ENCODE results near the gene TENT4A.

Gene TENT4A

DNA sequence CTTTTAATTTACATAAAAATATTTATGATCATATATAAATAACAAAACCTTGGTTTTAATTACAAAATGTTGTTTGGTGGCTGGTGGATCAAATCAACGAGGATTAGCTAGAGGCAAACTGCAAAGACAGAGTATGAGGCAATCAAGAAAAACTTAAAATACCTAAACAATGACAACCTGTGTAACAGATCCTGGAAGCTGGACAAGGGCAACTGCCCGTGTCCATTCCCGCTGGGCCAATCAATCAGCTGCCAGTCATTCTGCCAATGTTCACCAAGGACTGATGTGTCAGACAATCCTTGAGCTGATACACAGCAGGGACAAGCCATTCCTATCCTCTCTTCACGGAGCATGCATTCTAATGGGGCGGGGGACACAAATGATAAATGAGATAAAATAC lies 3.2 kb upstream of the TENT4A start (continued):
- TF ChIP-seq, protein P1, sequence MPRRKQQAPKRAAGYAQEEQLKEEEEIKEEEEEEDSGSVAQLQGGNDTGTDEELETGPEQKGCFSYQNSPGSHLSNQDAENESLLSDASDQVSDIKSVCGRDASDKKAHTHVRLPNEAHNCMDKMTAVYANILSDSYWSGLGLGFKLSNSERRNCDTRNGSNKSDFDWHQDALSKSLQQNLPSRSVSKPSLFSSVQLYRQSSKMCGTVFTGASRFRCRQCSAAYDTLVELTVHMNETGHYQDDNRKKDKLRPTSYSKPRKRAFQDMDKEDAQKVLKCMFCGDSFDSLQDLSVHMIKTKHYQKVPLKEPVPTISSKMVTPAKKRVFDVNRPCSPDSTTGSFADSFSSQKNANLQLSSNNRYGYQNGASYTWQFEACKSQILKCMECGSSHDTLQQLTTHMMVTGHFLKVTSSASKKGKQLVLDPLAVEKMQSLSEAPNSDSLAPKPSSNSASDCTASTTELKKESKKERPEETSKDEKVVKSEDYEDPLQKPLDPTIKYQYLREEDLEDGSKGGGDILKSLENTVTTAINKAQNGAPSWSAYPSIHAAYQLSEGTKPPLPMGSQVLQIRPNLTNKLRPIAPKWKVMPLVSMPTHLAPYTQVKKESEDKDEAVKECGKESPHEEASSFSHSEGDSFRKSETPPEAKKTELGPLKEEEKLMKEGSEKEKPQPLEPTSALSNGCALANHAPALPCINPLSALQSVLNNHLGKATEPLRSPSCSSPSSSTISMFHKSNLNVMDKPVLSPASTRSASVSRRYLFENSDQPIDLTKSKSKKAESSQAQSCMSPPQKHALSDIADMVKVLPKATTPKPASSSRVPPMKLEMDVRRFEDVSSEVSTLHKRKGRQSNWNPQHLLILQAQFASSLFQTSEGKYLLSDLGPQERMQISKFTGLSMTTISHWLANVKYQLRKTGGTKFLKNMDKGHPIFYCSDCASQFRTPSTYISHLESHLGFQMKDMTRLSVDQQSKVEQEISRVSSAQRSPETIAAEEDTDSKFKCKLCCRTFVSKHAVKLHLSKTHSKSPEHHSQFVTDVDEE (CRISPR knock-in tag; IDR thresholded peaks at IDR 0.05) = no peak
- TF ChIP-seq GLIS3 (CRISPR knock-in tag; IDR thresholded peaks at IDR 0.05) = no peak
- no peak for TF ChIP-seq TCF4 (CRISPR knock-in tag; IDR thresholded peaks at IDR 0.05; ENCODE audit: borderline replicate concordance)
- no peak for TF ChIP-seq ESRRG (CRISPR knock-in tag; IDR thresholded peaks at IDR 0.05)
- no peak for TF ChIP-seq ZNF565 (CRISPR knock-in tag; conservative IDR thresholded peaks at IDR 0.05; ENCODE audit: low read depth)
- TF ChIP-seq ZC3H10 (CRISPR knock-in tag; IDR thresholded peaks at IDR 0.05) = no peak
- TF ChIP-seq BACH2 (CRISPR knock-in tag; IDR thresholded peaks at IDR 0.05; ENCODE audit: borderline replicate concordance) = no peak

DNA sequence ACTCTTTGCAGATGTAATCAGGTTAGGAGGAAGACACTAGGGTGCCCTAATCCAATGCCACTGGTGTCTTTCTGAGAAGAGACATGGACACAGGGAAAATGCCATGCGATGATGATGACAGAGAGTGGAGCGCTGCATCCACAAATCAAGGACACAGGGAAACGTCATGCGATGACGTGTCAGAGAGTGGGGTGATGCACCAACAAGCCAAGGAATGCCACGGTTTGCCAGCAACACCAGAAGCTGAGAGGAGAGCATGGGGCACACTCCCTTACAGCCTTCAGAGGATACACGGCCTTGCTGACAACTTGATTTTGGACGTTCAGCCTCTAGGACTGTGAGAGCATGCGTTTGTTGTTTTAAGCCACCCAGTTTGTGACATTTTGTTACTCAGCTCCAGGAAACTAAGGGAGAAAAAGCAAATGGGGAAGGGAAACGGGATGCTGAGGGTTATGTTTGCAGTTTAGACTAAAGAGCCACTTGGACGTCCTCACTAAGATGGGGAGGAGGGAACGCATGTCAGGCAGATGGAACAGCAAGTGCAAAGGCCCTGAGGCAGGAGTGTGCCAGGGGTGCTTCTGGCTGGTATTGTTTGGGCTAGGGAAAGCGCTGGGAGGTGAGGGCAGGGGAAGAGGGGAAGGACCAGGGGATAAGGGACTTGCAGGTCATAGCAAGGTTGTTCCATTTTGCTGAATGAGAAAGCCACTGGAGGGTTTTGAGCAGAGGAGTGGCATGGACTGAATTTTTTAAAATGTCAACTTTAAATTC lies 2.5 kb upstream of the TENT4A start:
- ATAC-seq = no peak
- TF ChIP-seq BACH2 (CRISPR knock-in tag; IDR thresholded peaks at IDR 0.05; ENCODE audit: borderline replicate concordance) (no peak), ZC3H10 (CRISPR knock-in tag; IDR thresholded peaks at IDR 0.05) (no peak), CSDC2 (CRISPR knock-in tag; IDR thresholded peaks at IDR 0.05) (no peak)
- TF ChIP-seq, protein P1 (CRISPR knock-in tag; IDR thresholded peaks at IDR 0.05) = no peak

DNA sequence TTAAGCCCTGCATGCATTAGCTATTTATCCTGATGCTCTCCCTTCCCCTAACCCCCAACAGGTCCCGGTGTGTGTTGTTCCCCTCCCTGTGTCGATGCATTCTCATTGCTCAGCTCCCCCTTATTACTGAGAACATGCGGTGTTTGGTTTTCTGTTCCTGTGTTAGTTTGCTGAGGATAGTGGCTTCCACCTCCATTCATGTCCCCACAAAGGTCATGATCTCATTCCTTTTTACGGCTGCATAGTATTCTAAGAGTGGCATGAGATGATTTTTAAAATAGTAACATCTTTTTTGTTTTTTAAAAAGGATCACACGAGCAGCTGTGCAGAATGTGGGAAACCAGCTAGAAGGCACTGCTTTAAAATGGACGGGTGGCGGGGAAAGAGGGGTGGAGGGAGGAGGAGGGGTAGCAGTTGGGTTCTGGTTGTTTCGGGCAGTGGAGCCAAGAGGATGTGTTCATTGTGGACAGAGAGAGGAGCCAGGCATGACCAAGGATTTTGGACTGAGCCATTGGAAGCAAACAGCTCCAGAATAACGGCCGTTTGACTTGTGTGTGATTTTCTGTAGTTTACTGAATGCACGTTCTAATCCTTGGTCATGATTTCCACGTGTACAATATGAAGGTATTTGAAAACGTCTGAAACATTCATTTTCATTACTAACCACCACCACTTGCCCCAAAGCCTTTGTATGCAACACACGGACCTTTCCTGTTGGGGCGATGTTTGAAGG lies 1.7 kb upstream of the TENT4A start:
- TF ChIP-seq, protein P2, sequence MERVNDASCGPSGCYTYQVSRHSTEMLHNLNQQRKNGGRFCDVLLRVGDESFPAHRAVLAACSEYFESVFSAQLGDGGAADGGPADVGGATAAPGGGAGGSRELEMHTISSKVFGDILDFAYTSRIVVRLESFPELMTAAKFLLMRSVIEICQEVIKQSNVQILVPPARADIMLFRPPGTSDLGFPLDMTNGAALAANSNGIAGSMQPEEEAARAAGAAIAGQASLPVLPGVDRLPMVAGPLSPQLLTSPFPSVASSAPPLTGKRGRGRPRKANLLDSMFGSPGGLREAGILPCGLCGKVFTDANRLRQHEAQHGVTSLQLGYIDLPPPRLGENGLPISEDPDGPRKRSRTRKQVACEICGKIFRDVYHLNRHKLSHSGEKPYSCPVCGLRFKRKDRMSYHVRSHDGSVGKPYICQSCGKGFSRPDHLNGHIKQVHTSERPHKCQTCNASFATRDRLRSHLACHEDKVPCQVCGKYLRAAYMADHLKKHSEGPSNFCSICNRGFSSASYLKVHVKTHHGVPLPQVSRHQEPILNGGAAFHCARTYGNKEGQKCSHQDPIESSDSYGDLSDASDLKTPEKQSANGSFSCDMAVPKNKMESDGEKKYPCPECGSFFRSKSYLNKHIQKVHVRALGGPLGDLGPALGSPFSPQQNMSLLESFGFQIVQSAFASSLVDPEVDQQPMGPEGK (CRISPR knock-in tag; IDR thresholded peaks at IDR 0.05; ENCODE audit: borderline replicate concordance) = no peak
- TF ChIP-seq OSR1 (CRISPR knock-in tag; IDR thresholded peaks at IDR 0.05) (no peak), TOX (CRISPR knock-in tag; IDR thresholded peaks at IDR 0.05; ENCODE audit: borderline replicate concordance) (no peak), ARNTL (CRISPR knock-in tag; IDR thresholded peaks at IDR 0.05; ENCODE audit: borderline replicate concordance, low read depth) (no peak), ZNF8 (CRISPR knock-in tag; IDR thresholded peaks at IDR 0.05) (no peak), GLIS3 (CRISPR knock-in tag; IDR thresholded peaks at IDR 0.05) (no peak), ZNF565 (CRISPR knock-in tag; conservative IDR thresholded peaks at IDR 0.05; ENCODE audit: low read depth) (no peak), PPARA (CRISPR knock-in tag; IDR thresholded peaks at IDR 0.05; ENCODE audit: borderline replicate concordance) (no peak; the same call in 1 of the 2 replicates), ZFP3 (CRISPR knock-in tag; IDR thresholded peaks at IDR 0.05) (no peak)
- TF ChIP-seq, protein P3, sequence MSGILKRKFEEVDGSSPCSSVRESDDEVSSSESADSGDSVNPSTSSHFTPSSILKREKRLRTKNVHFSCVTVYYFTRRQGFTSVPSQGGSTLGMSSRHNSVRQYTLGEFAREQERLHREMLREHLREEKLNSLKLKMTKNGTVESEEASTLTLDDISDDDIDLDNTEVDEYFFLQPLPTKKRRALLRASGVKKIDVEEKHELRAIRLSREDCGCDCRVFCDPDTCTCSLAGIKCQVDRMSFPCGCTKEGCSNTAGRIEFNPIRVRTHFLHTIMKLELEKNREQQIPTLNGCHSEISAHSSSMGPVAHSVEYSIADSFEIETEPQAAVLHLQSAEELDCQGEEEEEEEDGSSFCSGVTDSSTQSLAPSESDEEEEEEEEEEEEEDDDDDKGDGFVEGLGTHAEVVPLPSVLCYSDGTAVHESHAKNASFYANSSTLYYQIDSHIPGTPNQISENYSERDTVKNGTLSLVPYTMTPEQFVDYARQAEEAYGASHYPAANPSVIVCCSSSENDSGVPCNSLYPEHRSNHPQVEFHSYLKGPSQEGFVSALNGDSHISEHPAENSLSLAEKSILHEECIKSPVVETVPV (CRISPR knock-in tag; IDR thresholded peaks at IDR 0.05) = no peak
- TF ChIP-seq, protein P4, sequence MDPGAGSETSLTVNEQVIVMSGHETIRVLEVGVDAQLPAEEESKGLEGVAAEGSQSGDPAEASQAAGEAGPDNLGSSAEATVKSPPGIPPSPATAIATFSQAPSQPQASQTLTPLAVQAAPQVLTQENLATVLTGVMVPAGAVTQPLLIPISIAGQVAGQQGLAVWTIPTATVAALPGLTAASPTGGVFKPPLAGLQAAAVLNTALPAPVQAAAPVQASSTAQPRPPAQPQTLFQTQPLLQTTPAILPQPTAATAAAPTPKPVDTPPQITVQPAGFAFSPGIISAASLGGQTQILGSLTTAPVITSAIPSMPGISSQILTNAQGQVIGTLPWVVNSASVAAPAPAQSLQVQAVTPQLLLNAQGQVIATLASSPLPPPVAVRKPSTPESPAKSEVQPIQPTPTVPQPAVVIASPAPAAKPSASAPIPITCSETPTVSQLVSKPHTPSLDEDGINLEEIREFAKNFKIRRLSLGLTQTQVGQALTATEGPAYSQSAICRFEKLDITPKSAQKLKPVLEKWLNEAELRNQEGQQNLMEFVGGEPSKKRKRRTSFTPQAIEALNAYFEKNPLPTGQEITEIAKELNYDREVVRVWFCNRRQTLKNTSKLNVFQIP (CRISPR knock-in tag; IDR thresholded peaks at IDR 0.05; ENCODE audit: borderline replicate concordance, low read depth) = no peak
- TF ChIP-seq, protein P1 (CRISPR knock-in tag; IDR thresholded peaks at IDR 0.05) = no peak
- TF ChIP-seq, protein P5, sequence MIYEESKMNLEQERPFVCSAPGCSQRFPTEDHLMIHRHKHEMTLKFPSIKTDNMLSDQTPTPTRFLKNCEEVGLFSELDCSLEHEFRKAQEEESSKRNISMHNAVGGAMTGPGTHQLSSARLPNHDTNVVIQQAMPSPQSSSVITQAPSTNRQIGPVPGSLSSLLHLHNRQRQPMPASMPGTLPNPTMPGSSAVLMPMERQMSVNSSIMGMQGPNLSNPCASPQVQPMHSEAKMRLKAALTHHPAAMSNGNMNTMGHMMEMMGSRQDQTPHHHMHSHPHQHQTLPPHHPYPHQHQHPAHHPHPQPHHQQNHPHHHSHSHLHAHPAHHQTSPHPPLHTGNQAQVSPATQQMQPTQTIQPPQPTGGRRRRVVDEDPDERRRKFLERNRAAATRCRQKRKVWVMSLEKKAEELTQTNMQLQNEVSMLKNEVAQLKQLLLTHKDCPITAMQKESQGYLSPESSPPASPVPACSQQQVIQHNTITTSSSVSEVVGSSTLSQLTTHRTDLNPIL (CRISPR knock-in tag; IDR thresholded peaks at IDR 0.05; ENCODE audit: low read depth) = no peak
- ATAC-seq = no peak
